Activated CD4-positive, alpha-beta memory T cell treated with anti-CD3 and anti-CD28 coated beads for 36 hours (primary cell): ENCODE results near the gene SEC11A. TPM values are rescaled to one million over a fixed set of nuclear protein-coding genes. Genes with fewer than 3 reads are reported as not detected.
"Not testable (repeated sequence)": the region's sequence is repeated elsewhere in the genome, so short reads cannot be mapped to it uniquely, and the experiment has no call there.

Source experiments
- CTCF ChIA-PET: fragments of 350-600 bp; sonication (Branson Sonifier 250); formaldehyde crosslinking; loops from one replicate; lab custom pipeline; 2021; ENCODE audit warnings: antibody characterized with exemption, inconsistent platforms; lab: Charles Lee
- POLR2A ChIA-PET: fragments of 350-600 bp; sonication (Branson Sonifier 250); formaldehyde crosslinking; loops from one replicate; lab custom pipeline; 2021; ENCODE audit warnings: antibody characterized with exemption; lab: Charles Lee
- DNase-seq: peaks from one replicate; pipeline ENCODE4 v3.0.0-alpha.2; 2020
- H3K27ac Mint-ChIP-seq: one replicate; pipeline ENCODE4 v1.8.0; 2021; ENCODE audit warnings: mixed read lengths
- H3K27me3 Mint-ChIP-seq: one replicate; pipeline ENCODE4 v1.8.0; 2021; ENCODE audit warnings: mixed read lengths
- H3K36me3 Mint-ChIP-seq: one replicate; pipeline ENCODE4 v1.8.0; 2021; ENCODE audit warnings: mixed read lengths
- H3K4me1 Mint-ChIP-seq: one replicate; pipeline ENCODE4 v1.8.0; 2021; ENCODE audit warnings: low read depth, mixed read lengths
- H3K4me3 Mint-ChIP-seq: one replicate; pipeline ENCODE4 v1.8.0; 2021; ENCODE audit warnings: mild to moderate bottlenecking, mixed read lengths
- H3K9me3 Mint-ChIP-seq: one replicate; pipeline ENCODE4 v1.8.0; 2021; ENCODE audit warnings: mixed read lengths
- intact Hi-C: fragments of 100-400 bp; cut with micrococcal nuclease; formaldehyde crosslinking; loops from one replicate; pipeline ENCODE4 v1.15.1; 2023
- total RNA-seq, 2 experiments: library from RNA; stranded (reverse); gene quantifications; one replicate each; pipeline ENCODE4 v1.2.3, GENCODE V29; 2021

SEC11A gene
- total RNA-seq, 2 experiments from 2014 or later = 132 to 136 TPM

- Mint-ChIP-seq H3K4me1 (peaks cover 63% of the 10 kb centered on the region), H3K4me3 (no peak overlapping the region), H3K36me3 (peaks cover 26% of the 10 kb centered on the region), H3K27ac (no peak overlapping the region), H3K27me3 (no peaks in the 10 kb centered on the region), H3K9me3 (no peaks in the 10 kb centered on the region)
- ChIA-PET POLR2A (interaction anchor here (0.7 to 1.4 kb wide), 2 partner anchors 36 to 83 kb away, joined by 4 to 8 read pairs; partner anchors contain the start of gene SEC11A), CTCF (interaction anchor here (0.6 to 1.4 kb wide), 4 partner anchors 37 to 182 kb away, joined by 3 read pairs; partner anchors contain the start of gene SEC11A)
- intact Hi-C loops = no loop called here
- DNase-seq = no peak
These were observed 36.3 kb upstream of the SEC11A start for GRCh38 chr15:84752195-84752594.

GRCh38 chr15:84751721-84752120, 35.8 kb upstream of the SEC11A start:
- POLR2A ChIA-PET = interaction anchor here (0.7 to 1.4 kb wide), 2 partner anchors 36 to 83 kb away, joined by 4 to 8 read pairs; partner anchors contain the start of gene SEC11A
- intact Hi-C loops, H3K9me3 Mint-ChIP-seq, H3K27ac Mint-ChIP-seq, H3K27me3 Mint-ChIP-seq, DNase-seq, H3K4me3 Mint-ChIP-seq: not testable (repeated sequence)
- Mint-ChIP-seq H3K36me3 (peaks cover 26% of the 10 kb centered on the region), H3K4me1 (peaks cover 62% of the 10 kb centered on the region)
- CTCF ChIA-PET = interaction anchor here (0.9 to 1.4 kb wide), 3 partner anchors 36 to 176 kb away, joined by 3 read pairs; partner anchors contain the start of gene SEC11A

- Mint-ChIP-seq H3K9me3 (no peaks in the 10 kb centered on the region), H3K27me3 (no peaks in the 10 kb centered on the region), H3K4me1 (peaks cover 60% of the 10 kb centered on the region), H3K4me3 (peak overlapping the region; percentile 97), H3K36me3 (peaks cover 26% of the 10 kb centered on the region), H3K27ac (peak overlapping the region; percentile 63)
- intact Hi-C loops = no loop called here
- ChIA-PET CTCF (interaction anchor here (1.1 to 2.7 kb wide), 5 partner anchors 15 to 152 kb away, joined by 3 to 12 read pairs (median 4); partner anchors contain the start of genes SEC11A and WDR73), POLR2A (interaction anchor here (0.6 to 2.7 kb wide), 3 partner anchors 15 to 36 kb away, joined by 3 to 21 read pairs (median 4); no protein-coding TSS in a partner anchor)
- DNase-seq = peak; percentile 35
These were observed 34.7 kb upstream of the SEC11A start for GRCh38 chr15:84750583-84751092.

- H3K4me3 Mint-ChIP-seq = peak overlapping the region; percentile 97
- no peaks in the 10 kb centered on the region for H3K27me3 Mint-ChIP-seq
- peaks cover 61% of the 10 kb centered on the region for H3K4me1 Mint-ChIP-seq
- DNase-seq = peak; percentile 76
- peaks cover 26% of the 10 kb centered on the region for H3K36me3 Mint-ChIP-seq
- CTCF ChIA-PET = interaction anchor here (0.6 to 2.7 kb wide), 10 partner anchors 11 to 178 kb away, joined by 3 to 12 read pairs (median 4); partner anchors contain the start of genes NMB, SEC11A and WDR73
- no peaks in the 10 kb centered on the region for H3K9me3 Mint-ChIP-seq
- peak overlapping the region; percentile 94 for H3K27ac Mint-ChIP-seq
- intact Hi-C loops = loop anchor here (1.0 to 5.0 kb wide), 2 partner anchors 12 to 233 kb away; partner anchors contain the start of gene PDE8A
- POLR2A ChIA-PET = interaction anchor here (0.7 to 2.7 kb wide), 6 partner anchors 11 to 114 kb away, joined by 3 to 21 read pairs (median 4); partner anchors contain the start of genes SEC11A and WDR73
These were observed 33.4 kb upstream of the SEC11A start for GRCh38 chr15:84749111-84749991.

GRCh38 chr15:84748274-84749110, 32.6 kb upstream of the SEC11A start, which contains the start of gene ZNF592:
TSS of gene ZNF592 (plus strand) at chr15:84748592. CDS start at chr15:84782676, 34,084 bp downstream.
- H3K4me1 Mint-ChIP-seq = peaks cover 57% of the 10 kb centered on the region
- intact Hi-C loops = loop anchor here (1.0 to 5.0 kb wide), 3 partner anchors 13 to 234 kb away; partner anchors contain the start of genes PDE8A and SEC11A
- ChIA-PET CTCF (interaction anchor here (0.6 to 2.7 kb wide), 10 partner anchors 12 to 177 kb away, joined by 3 to 12 read pairs (median 4); partner anchors contain the start of genes NMB, SEC11A and WDR73), POLR2A (interaction anchor here (0.9 to 2.7 kb wide), 9 partner anchors 13 to 113 kb away, joined by 3 to 24 read pairs (median 4); partner anchors contain the start of genes SEC11A and WDR73)
- H3K4me3 Mint-ChIP-seq = peak within 1 kb of the TSS; percentile 97
- H3K9me3 Mint-ChIP-seq = no peaks in the 10 kb centered on the region
- peak; percentile 84 for DNase-seq
- H3K27me3 Mint-ChIP-seq = no peaks in the 10 kb centered on the region
- peak within 1 kb of the TSS; percentile 98 for H3K27ac Mint-ChIP-seq
- H3K36me3 Mint-ChIP-seq = peaks cover 20% of the 10 kb centered on the region

GRCh38 chr15:84747416-84748273, 31.7 kb upstream of the SEC11A start:
- Mint-ChIP-seq H3K27ac (peak overlapping the region; percentile 98), H3K9me3 (no peaks in the 10 kb centered on the region), H3K4me1 (peaks cover 57% of the 10 kb centered on the region), H3K36me3 (peaks cover 16% of the 10 kb centered on the region), H3K4me3 (peak overlapping the region; percentile 95), H3K27me3 (no peaks in the 10 kb centered on the region)
- ChIA-PET POLR2A (interaction anchor here (0.7 to 2.0 kb wide), 10 partner anchors 10 to 234 kb away, joined by 3 to 24 read pairs (median 4); partner anchors contain the start of genes PDE8A, SEC11A and ZSCAN2), CTCF (interaction anchor here (0.6 to 1.2 kb wide), 8 partner anchors 11 to 92 kb away, joined by 3 to 5 read pairs (median 3); partner anchors contain the start of gene SEC11A)
- intact Hi-C loops = loop anchor here (1.0 to 5.0 kb wide), 4 partner anchors 11 to 235 kb away; partner anchors contain the start of genes PDE8A, SEC11A and WDR73
- DNase-seq = peak; percentile 83

- intact Hi-C loops = no loop called here
- H3K36me3 Mint-ChIP-seq = no peaks in the 10 kb centered on the region
These were observed 25.2 kb upstream of the SEC11A start for GRCh38 chr15:84741121-84741520.

GRCh38 chr15:84740691-84741090, 24.8 kb upstream of the SEC11A start:
- ChIA-PET CTCF (no interaction called here), POLR2A (no interaction called here)
- no peak overlapping the region for H3K27ac Mint-ChIP-seq
- H3K27me3 Mint-ChIP-seq = no peaks in the 10 kb centered on the region
- no peak overlapping the region for H3K4me3 Mint-ChIP-seq
- no peaks in the 10 kb centered on the region for H3K36me3 Mint-ChIP-seq
- intact Hi-C loops = no loop called here
- H3K9me3 Mint-ChIP-seq = no peaks in the 10 kb centered on the region
- DNase-seq = no peak
- H3K4me1 Mint-ChIP-seq = peaks cover 39% of the 10 kb centered on the region

More at GRCh38 chr15:84741121-84741520, 25.2 kb upstream of the SEC11A start:
- peaks cover 37% of the 10 kb centered on the region for H3K4me1 Mint-ChIP-seq
- no peaks in the 10 kb centered on the region for H3K9me3 Mint-ChIP-seq
- H3K4me3 Mint-ChIP-seq = no peak overlapping the region
- no peak for DNase-seq
- ChIA-PET CTCF (no interaction called here), POLR2A (no interaction called here)
- no peaks in the 10 kb centered on the region for H3K27me3 Mint-ChIP-seq
- H3K27ac Mint-ChIP-seq = no peak overlapping the region

GRCh38 chr15:84737005-84737404, 21.1 kb upstream of the SEC11A start:
- CTCF ChIA-PET = interaction anchor here (1.0 to 3.9 kb wide), 2 partner anchors 21 to 23 kb away, joined by 3 to 28 read pairs; partner anchors contain the start of gene SEC11A
- H3K27me3 Mint-ChIP-seq = no peaks in the 10 kb centered on the region
- DNase-seq = no peak
- H3K4me1 Mint-ChIP-seq = peaks cover 47% of the 10 kb centered on the region
- POLR2A ChIA-PET = interaction anchor here (1.1 to 3.8 kb wide), 5 partner anchors 10 to 82 kb away, joined by 3 to 21 read pairs (median 5); partner anchors contain the start of genes SEC11A and ZNF592
- H3K9me3 Mint-ChIP-seq = no peaks in the 10 kb centered on the region
- peak overlapping the region; percentile 96 for H3K27ac Mint-ChIP-seq
- intact Hi-C loops = loop anchor here (5.0 kb wide), 1 partner anchor 845 kb away; no protein-coding TSS in a partner anchor
- H3K36me3 Mint-ChIP-seq = no peaks in the 10 kb centered on the region
- no peak overlapping the region for H3K4me3 Mint-ChIP-seq
